Measurements from ENCODE around the gene PRRC1.

DNA sequence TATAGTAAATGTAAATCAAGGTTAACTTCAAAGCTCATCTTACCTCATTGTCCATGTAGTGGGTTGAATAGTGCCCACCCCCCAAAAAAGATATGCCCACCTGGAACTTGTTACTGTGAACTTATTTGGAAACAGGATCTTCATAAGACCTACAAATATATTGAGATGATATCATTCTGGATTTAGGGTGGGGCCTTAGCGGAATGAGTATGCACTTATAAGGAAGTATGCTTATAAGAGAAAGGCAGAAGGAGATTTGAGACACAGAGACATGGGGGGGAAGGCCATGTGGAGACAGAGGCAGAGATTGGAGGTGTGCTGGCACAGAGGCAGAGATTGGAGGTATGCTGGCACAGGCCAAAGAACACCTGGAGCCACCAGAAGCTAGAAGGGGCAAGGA lies 2.6 kb upstream of the PRRC1 start:
- TF ChIP-seq POLR2A (IDR thresholded peaks at IDR 0.05) = no peak
- TF ChIP-seq, protein P1, sequence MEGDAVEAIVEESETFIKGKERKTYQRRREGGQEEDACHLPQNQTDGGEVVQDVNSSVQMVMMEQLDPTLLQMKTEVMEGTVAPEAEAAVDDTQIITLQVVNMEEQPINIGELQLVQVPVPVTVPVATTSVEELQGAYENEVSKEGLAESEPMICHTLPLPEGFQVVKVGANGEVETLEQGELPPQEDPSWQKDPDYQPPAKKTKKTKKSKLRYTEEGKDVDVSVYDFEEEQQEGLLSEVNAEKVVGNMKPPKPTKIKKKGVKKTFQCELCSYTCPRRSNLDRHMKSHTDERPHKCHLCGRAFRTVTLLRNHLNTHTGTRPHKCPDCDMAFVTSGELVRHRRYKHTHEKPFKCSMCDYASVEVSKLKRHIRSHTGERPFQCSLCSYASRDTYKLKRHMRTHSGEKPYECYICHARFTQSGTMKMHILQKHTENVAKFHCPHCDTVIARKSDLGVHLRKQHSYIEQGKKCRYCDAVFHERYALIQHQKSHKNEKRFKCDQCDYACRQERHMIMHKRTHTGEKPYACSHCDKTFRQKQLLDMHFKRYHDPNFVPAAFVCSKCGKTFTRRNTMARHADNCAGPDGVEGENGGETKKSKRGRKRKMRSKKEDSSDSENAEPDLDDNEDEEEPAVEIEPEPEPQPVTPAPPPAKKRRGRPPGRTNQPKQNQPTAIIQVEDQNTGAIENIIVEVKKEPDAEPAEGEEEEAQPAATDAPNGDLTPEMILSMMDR (IDR thresholded peaks at IDR 0.05) = no peak
